B cell (primary cell): ENCODE results near the gene PIK3CB.

Experiments used
- EZH2 ChIP-seq: IDR thresholded peaks from 2 replicates; pipeline ENCODE4 v1.6.1; 2012; ENCODE audit warnings: borderline replicate concordance, low read depth, mild to moderate bottlenecking, moderate library complexity, low read length; ENCODE audit not compliant: insufficient read depth, poor library complexity, severe bottlenecking
- TF ChIP-seq, protein P1 (sequence below): fragments of 200-600 bp; IDR thresholded peaks from one replicate; pipeline ENCODE4 v1.8.0; 2022; ENCODE audit warnings: antibody characterized with exemption, mild to moderate bottlenecking

GRCh38 chr3:138646008-138646407 is 188.7 kb downstream of the PIK3CB start:
- TF ChIP-seq, protein P1, sequence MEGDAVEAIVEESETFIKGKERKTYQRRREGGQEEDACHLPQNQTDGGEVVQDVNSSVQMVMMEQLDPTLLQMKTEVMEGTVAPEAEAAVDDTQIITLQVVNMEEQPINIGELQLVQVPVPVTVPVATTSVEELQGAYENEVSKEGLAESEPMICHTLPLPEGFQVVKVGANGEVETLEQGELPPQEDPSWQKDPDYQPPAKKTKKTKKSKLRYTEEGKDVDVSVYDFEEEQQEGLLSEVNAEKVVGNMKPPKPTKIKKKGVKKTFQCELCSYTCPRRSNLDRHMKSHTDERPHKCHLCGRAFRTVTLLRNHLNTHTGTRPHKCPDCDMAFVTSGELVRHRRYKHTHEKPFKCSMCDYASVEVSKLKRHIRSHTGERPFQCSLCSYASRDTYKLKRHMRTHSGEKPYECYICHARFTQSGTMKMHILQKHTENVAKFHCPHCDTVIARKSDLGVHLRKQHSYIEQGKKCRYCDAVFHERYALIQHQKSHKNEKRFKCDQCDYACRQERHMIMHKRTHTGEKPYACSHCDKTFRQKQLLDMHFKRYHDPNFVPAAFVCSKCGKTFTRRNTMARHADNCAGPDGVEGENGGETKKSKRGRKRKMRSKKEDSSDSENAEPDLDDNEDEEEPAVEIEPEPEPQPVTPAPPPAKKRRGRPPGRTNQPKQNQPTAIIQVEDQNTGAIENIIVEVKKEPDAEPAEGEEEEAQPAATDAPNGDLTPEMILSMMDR, result no peak
- TF ChIP-seq EZH2, result no peak
